GM12878 (cell line): ENCODE measurements around the gene PLP1. TPM values are rescaled to one million over a fixed set of nuclear protein-coding genes. Genes with fewer than 3 reads are reported as not detected.
A peak's percentile ranks its signal among the peaks of the same experiment; 100 is the strongest.

Source experiments
- ATAC-seq: fragments of 200-7000 bp; cut with Tn5 transposase; 3 replicates; pipeline ENCODE4 v1.9.1; 2020; ENCODE audit warnings: mild to moderate bottlenecking, moderate library complexity
- BruUV-seq: library from RNA; stranded (reverse); fragments of 400-500 nt; replicated peaks from 2 replicates; lab custom pipeline; 2021; lab: Mats Ljungman, UMichigan
- CTCF ChIA-PET: fragments of 300-600 bp; sonication (Branson Sonifier 250); formaldehyde crosslinking; extraction: SDS; loops from one replicate; lab custom pipeline; 2021; ENCODE audit warnings: inconsistent platforms; lab: Yijun Ruan, JAX
- POLR2A ChIA-PET: fragments of 350-600 bp; formaldehyde crosslinking; extraction: SDS; loops from one replicate; lab custom pipeline; 2021; ENCODE audit warnings: inconsistent platforms; lab: Charles Lee
- RAD21 ChIA-PET: fragments of 300-600 bp; sonication (Branson Sonifier 250); formaldehyde crosslinking; loops from one replicate; lab custom pipeline; 2023; ENCODE audit warnings: antibody characterized with exemption; ENCODE audit not compliant: unreplicated experiment; lab: Charles Lee
- SMC1A ChIA-PET: fragments of 300-600 bp; sonication (Branson Sonifier 250); formaldehyde crosslinking; loops from one replicate; lab custom pipeline; 2023; ENCODE audit not compliant: unreplicated experiment, uncharacterized antibody; lab: Charles Lee
- DNase-seq: peaks from one replicate; pipeline ENCODE4 v3.0.0-alpha.2; 2011; ENCODE audit warnings: low read depth, low spot score
- FAIRE-seq: peaks from 3 replicates; lab custom pipeline; 2011; peaks lifted over from hg19 to GRCh38; lab: Jason Lieb, UNC
- H2AFZ ChIP-seq: 2 replicates; pipeline ENCODE4 v1.6.0; 2011; ENCODE audit warnings: low read depth, low read length, control low read depth; ENCODE audit not compliant: control insufficient read depth
- H3K27ac ChIP-seq: 2 replicates; pipeline ENCODE4 v1.5.1; 2011; ENCODE audit warnings: control low read depth; ENCODE audit not compliant: control insufficient read depth, insufficient read depth
- H3K27me3 ChIP-seq, 2 experiments: replicated peaks in 1 of 2; 2 replicates each; pipeline versions ENCODE4 v1.6.0 to v1.6.1; 2011; ENCODE audit warnings: low read length in 1 of 2; ENCODE audit not compliant: control insufficient read depth in 2 of 2, insufficient read depth in 2 of 2
- H3K36me3 ChIP-seq, 2 experiments: 2 replicates each; pipeline ENCODE4 v1.5.1; 2011; ENCODE audit warnings: low read length in 1 of 2; ENCODE audit not compliant: control insufficient read depth in 2 of 2, insufficient read depth in 2 of 2
- H3K4me1 ChIP-seq: 2 replicates; pipeline ENCODE4 v1.6.1; 2011; ENCODE audit warnings: mild to moderate bottlenecking, low read length, moderate library complexity, mixed read lengths; ENCODE audit not compliant: control insufficient read depth, insufficient read depth
- H3K4me2 ChIP-seq: 2 replicates; pipeline ENCODE4 v1.6.0; 2011; ENCODE audit warnings: control low read depth; ENCODE audit not compliant: control insufficient read depth, insufficient read depth
- H3K4me3 ChIP-seq: fragments of 200-600 bp; sonication (generic); 2 replicates; pipeline ENCODE4 v1.5.1; 2016
- H3K79me2 ChIP-seq: 2 replicates; pipeline ENCODE4 v1.6.0; 2011; ENCODE audit warnings: low read length; ENCODE audit not compliant: control insufficient read depth, insufficient read depth
- H3K9ac ChIP-seq: 2 replicates; pipeline ENCODE4 v1.8.0; 2011; ENCODE audit warnings: low read length, control low read depth, mixed read lengths; ENCODE audit not compliant: control insufficient read depth, insufficient read depth
- H3K9me3 ChIP-seq: replicated peaks from 3 replicates; pipeline ENCODE4 v1.5.1; 2011; ENCODE audit warnings: mild to moderate bottlenecking, low read length; ENCODE audit not compliant: control insufficient read depth, insufficient read depth
- H4K20me1 ChIP-seq: 2 replicates; pipeline ENCODE4 v1.6.0; 2011; ENCODE audit not compliant: control insufficient read depth, insufficient read depth
- BHLHE40 ChIP-seq, 2 experiments: fragments of 450-650 bp in 1 of 2; IDR thresholded peaks; 2 replicates each; pipeline ENCODE4 v1.6.1; 2011 to 2017; ENCODE audit warnings: low read depth in 2 of 2, borderline replicate concordance in 1 of 2, improper control_type of control experiment in 1 of 2, low read length in 1 of 2, mild to moderate bottlenecking in 1 of 2
- CTCF ChIP-seq, 3 experiments: IDR thresholded peaks in 2 of 3; conservative IDR thresholded peaks in 1 of 3; 2 replicates each; pipeline ENCODE4 v1.5.1; 2011; ENCODE audit warnings: low read depth in 3 of 3, low read length in 3 of 3, mild to moderate bottlenecking in 3 of 3, control low read depth in 2 of 3, moderate library complexity in 2 of 3, inconsistent platforms in 1 of 3, mixed read lengths in 1 of 3; ENCODE audit not compliant: control insufficient read depth in 2 of 3, insufficient read depth in 1 of 3; ENCODE audit errors: extremely low read depth in 1 of 3
- MTA3 ChIP-seq: IDR thresholded peaks from 2 replicates; pipeline ENCODE4 v1.6.1; 2012; ENCODE audit warnings: low read length, inconsistent platforms, borderline replicate concordance
- NFIC ChIP-seq: IDR thresholded peaks from 2 replicates; pipeline ENCODE4 v1.6.1; 2012; ENCODE audit warnings: low read depth, mild to moderate bottlenecking, inconsistent platforms, low read length, moderate library complexity
- POLR2AphosphoS2 ChIP-seq: IDR thresholded peaks from 2 replicates; pipeline ENCODE4 v1.6.1; 2011; ENCODE audit warnings: low read depth, mild to moderate bottlenecking, low read length, improper control_type of control experiment, moderate library complexity
- TCF7 ChIP-seq: IDR thresholded peaks from 2 replicates; pipeline ENCODE4 v1.6.1; 2014; ENCODE audit warnings: antibody characterized with exemption, borderline replicate concordance
- WGBS: methylation state at CpG from one replicate; pipeline ENCODE4 v1.1.6; 2016; ENCODE audit warnings: low lambda C conversion rate; ENCODE audit not compliant: insufficient replicate concordance, insufficient coverage; ENCODE audit errors: missing lambda C conversion rate; 5-methylcytosine and 5-hydroxymethylcytosine counted together
- in situ Hi-C: fragments of 300-500 bp; cut with MboI; formaldehyde crosslinking; loops from 9 replicates; pipeline ENCODE4 v1.14.3; 2018; ENCODE audit warnings: mixed read lengths
- intact Hi-C: fragments of 100-400 bp; cut with micrococcal nuclease; formaldehyde crosslinking; loops from one replicate; pipeline ENCODE4 v1.14.2; 2022; ENCODE audit not compliant: unreplicated experiment
- polyA plus RNA-seq, 11 experiments: library from polyadenylated mRNA; depleted of rRNA in 4 of 11; unstranded in 6 of 11; stranded (reverse) in 5 of 11; fragments of >200 nt; fragmentation: Nextera tagmentation in 4 of 11; fragmentation: Illumina TruSeq in 1 of 11; extraction: Ambion mirVana in 4 of 11; extraction: Trizol in 1 of 11; gene quantifications; 1 replicate in 1 of 11; 2 replicates in 10 of 11; pipeline versions ENCODE4 v1.2.1 to v1.2.3, GENCODE V29; 2011 to 2016; ENCODE audit warnings: inconsistent platforms in 2 of 11, missing spikeins in 2 of 11, low read depth in 1 of 11
- total RNA-seq, 4 experiments: library from RNA; depleted of rRNA in 3 of 4; stranded (reverse); fragments of >200 nt in 3 of 4; fragmentation: Illumina TruSeq in 1 of 4; extraction: Trizol in 1 of 4; gene quantifications; 2 replicates each; pipeline versions ENCODE4 v1.2.1 to v1.2.3, GENCODE V29; 2013 to 2021

PLP1 gene
- total and polyA plus RNA-seq, 10 of the 15 experiments (the other 5 are each of a cell fraction or from before 2014, with no cell fraction given) = not detected

- DNase-seq (no peak), ATAC-seq (no peak), FAIRE-seq (no peak)
- Histone ChIP-seq H3K36me3 (no peaks in the 10 kb centered on the region), H3K9ac (no peak overlapping the region), H3K4me1 (no peaks in the 10 kb centered on the region), H2AFZ (no peak overlapping the region), H3K4me3 (no peak overlapping the region), H3K27ac (no peak overlapping the region), H3K4me2 (no peak overlapping the region), H3K9me3 (no peaks in the 10 kb centered on the region), H4K20me1 (no peaks in the 10 kb centered on the region), H3K79me2 (no peaks in the 10 kb centered on the region), H3K27me3 (peaks cover 2 to 3% of the 10 kb centered on the region in 2 experiments; a peak in 3 of 4 replicates)
- WGBS = 0% methylated on average over 3 of the region's 3 CpGs
- TF ChIP-seq POLR2AphosphoS2 (no peak), BHLHE40 (IDR thresholded peaks at IDR 0.05; ENCODE audit: borderline replicate concordance in 1 of 2, low read depth in 2 of 2, low read length in 1 of 2) (no peak), NFIC (no peak), MTA3 (no peak)
- no TSS peak for BruUV-seq
- ChIA-PET CTCF (interaction anchor here (0.7 kb wide), 1 partner anchor 531 kb away, joined by 3 read pairs; no protein-coding TSS in a partner anchor), SMC1A (interaction anchor here (1.7 kb wide), 1 partner anchor 62 kb away, joined by 4 read pairs; the partner anchor contains the start of gene TMEM31), POLR2A (no interaction called here), RAD21 (no interaction called here)
- intact Hi-C loops (no loop called here), in situ Hi-C loops (no loop called here)
Measured at GRCh38 chrX:103773445-103773844, 3.2 kb upstream of the PLP1 start.

DNA sequence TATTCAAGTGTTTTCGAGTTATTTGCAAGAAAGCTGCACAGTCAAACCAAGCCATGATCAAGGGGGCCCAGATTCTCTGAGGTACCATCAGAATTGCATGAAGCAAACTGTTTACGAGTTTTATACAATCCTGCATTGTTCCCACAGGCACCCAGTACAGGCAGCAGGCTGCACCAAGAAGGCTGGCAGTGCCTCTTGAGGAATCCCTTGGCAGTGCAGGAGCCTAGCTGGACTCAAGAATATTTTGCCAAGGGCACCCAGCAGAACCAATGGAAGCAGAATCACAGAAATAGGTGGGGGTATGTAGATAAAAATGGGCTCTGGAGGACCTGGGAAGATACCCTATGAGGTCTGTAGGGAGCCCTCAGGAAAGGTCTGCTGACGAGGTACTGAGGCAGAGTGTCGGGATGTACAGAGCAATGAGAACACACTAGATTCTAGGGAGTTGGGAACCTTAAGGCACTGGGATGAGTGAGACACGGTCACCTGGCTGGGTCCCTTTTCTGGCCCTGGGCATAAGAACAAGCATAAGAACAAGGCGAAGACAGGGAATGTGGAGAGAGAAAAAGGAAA lies 2.5 kb upstream of the PLP1 start:
- in situ Hi-C loops (no loop called here), intact Hi-C loops (no loop called here)
- Histone ChIP-seq H3K9ac (no peak overlapping the region), H3K27me3 (peaks cover 2% of the 10 kb centered on the region in 2 experiments; a peak in 3 of 4 replicates), H3K27ac (no peak overlapping the region), H2AFZ (no peak overlapping the region), H3K4me3 (no peak overlapping the region), H3K9me3 (no peaks in the 10 kb centered on the region), H3K4me1 (no peaks in the 10 kb centered on the region), H3K79me2 (no peaks in the 10 kb centered on the region), H3K36me3 (no peaks in the 10 kb centered on the region), H4K20me1 (no peaks in the 10 kb centered on the region), H3K4me2 (no peak overlapping the region)
- POLR2A ChIA-PET = no interaction called here
- no TSS peak for BruUV-seq
- TF ChIP-seq TCF7 (no peak), CTCF (IDR thresholded peaks at IDR 0.05 in 2 of 3, conservative IDR thresholded peaks at IDR 0.05 in 1 of 3; ENCODE audit: control insufficient read depth in 2 of 3, extremely low read depth in 1 of 3, insufficient read depth in 1 of 3, low read depth in 3 of 3, low read length in 3 of 3) (peak in 1 of 3 experiments; percentile 9; a peak in 2 of 6 replicates)
- CTCF ChIA-PET = interaction anchor here (0.8 to 1.5 kb wide), 2 partner anchors 10 to 63 kb away, joined by 3 read pairs; no protein-coding TSS in a partner anchor
- SMC1A ChIA-PET = interaction anchor here (0.6 to 1.7 kb wide), 2 partner anchors 63 to 911 kb away, joined by 3 to 4 read pairs; partner anchors contain the start of gene TMEM31
- RAD21 ChIA-PET = no interaction called here
- 9% methylated on average over 6 of the region's 6 CpGs for WGBS
- DNase-seq = no peak
- peak; percentile 56 for ATAC-seq
- no peak for FAIRE-seq
